Measurements from ENCODE around the gene MYOC. TPM values are rescaled to one million over a fixed set of nuclear protein-coding genes. Genes with fewer than 3 reads are reported as not detected.

The MYOC gene
- total and polyA plus RNA-seq, 2 donors from 2014 or later, result 0.66 TPM; not detected in 1

- Histone ChIP-seq H3K9me3 (ENCODE audit: control insufficient read depth in 2 of 3, insufficient read depth in 1 of 3, low read length in 3 of 3) (no peaks in the 10 kb centered on the region), H3K27me3 (ENCODE audit: control insufficient read depth, insufficient read depth, low read length) (no peaks in the 10 kb centered on the region), H3K4me1 (ENCODE audit: control insufficient read depth in 2 of 3, insufficient read depth in 2 of 3, low read depth in 1 of 3, low read length in 3 of 3) (no peaks in the 10 kb centered on the region), H3K27ac (ENCODE audit: low read depth in 2 of 2, low read length in 2 of 2) (no peak overlapping the region), H3K4me3 (ENCODE audit: low read length in 3 of 3) (no peak overlapping the region), H3K9ac (ENCODE audit: low read length in 3 of 3) (no peak overlapping the region), H3K36me3 (ENCODE audit: control insufficient read depth in 2 of 3, insufficient read depth in 3 of 3, low read length in 3 of 3) (no peaks in the 10 kb centered on the region)
- FAIRE-seq (no peak), DNase-seq (no peak)
- TF ChIP-seq CTCF (IDR thresholded peaks at IDR 0.05; ENCODE audit: borderline replicate concordance, extremely low read depth, insufficient read depth), result no peak
- intact Hi-C loops (cut with DNase I), result no loop called here
Measured at GRCh38 chr1:171674431-171675405, 22.2 kb upstream of the MYOC start.

GRCh38 chr1:171670739-171671138 lies 18.3 kb upstream of the MYOC start:
- H3K36me3 ChIP-seq (ENCODE audit: control insufficient read depth in 2 of 3, insufficient read depth in 3 of 3, low read length in 3 of 3), result no peaks in the 10 kb centered on the region
- H3K27me3 ChIP-seq (ENCODE audit: control insufficient read depth, insufficient read depth, low read length), result no peaks in the 10 kb centered on the region
- no peak overlapping the region for H3K4me3 ChIP-seq (ENCODE audit: low read length in 3 of 3)
- DNase-seq, result peak in 1 of 5 donors; percentile 60
- no peak for TF ChIP-seq CTCF (IDR thresholded peaks at IDR 0.05; ENCODE audit: borderline replicate concordance, extremely low read depth, insufficient read depth)
- no peaks in the 10 kb centered on the region for H3K4me1 ChIP-seq (ENCODE audit: control insufficient read depth in 2 of 3, insufficient read depth in 2 of 3, low read depth in 1 of 3, low read length in 3 of 3)
- H3K9me3 ChIP-seq (ENCODE audit: control insufficient read depth in 2 of 3, insufficient read depth in 1 of 3, low read length in 3 of 3), result no peaks in the 10 kb centered on the region
- no peak overlapping the region for H3K9ac ChIP-seq (ENCODE audit: low read length in 3 of 3)
- no peak overlapping the region for H3K27ac ChIP-seq (ENCODE audit: low read depth in 2 of 2, low read length in 2 of 2)
- intact Hi-C loops (cut with DNase I), result no loop called here
- FAIRE-seq, result no peak

- no peaks in the 10 kb centered on the region for H3K9me3 ChIP-seq (ENCODE audit: control insufficient read depth in 2 of 3, insufficient read depth in 1 of 3, low read length in 3 of 3)
- no peak overlapping the region for H3K4me3 ChIP-seq (ENCODE audit: low read length in 3 of 3)
- H3K36me3 ChIP-seq (ENCODE audit: control insufficient read depth in 2 of 3, insufficient read depth in 3 of 3, low read length in 3 of 3), result no peaks in the 10 kb centered on the region
- no peak overlapping the region for H3K27ac ChIP-seq (ENCODE audit: low read depth in 2 of 2, low read length in 2 of 2)
- no peak for FAIRE-seq
- H3K9ac ChIP-seq (ENCODE audit: low read length in 3 of 3), result no peak overlapping the region
- intact Hi-C loops (cut with DNase I), result no loop called here
- no peaks in the 10 kb centered on the region for H3K27me3 ChIP-seq (ENCODE audit: control insufficient read depth, insufficient read depth, low read length)
- TF ChIP-seq CTCF (IDR thresholded peaks at IDR 0.05; ENCODE audit: borderline replicate concordance, extremely low read depth, insufficient read depth), result no peak
- H3K4me1 ChIP-seq (ENCODE audit: control insufficient read depth in 2 of 3, insufficient read depth in 2 of 3, low read depth in 1 of 3, low read length in 3 of 3), result no peaks in the 10 kb centered on the region
- DNase-seq, result no peak
Measured at GRCh38 chr1:171668372-171668771, 15.9 kb upstream of the MYOC start.

All from kidney (tissue), 14 donors.